ENCODE results near the gene INSYN1.
"Not testable (repeated sequence)": the region's sequence is repeated elsewhere in the genome, so short reads cannot be mapped to it uniquely, and the experiment has no call there.

The INSYN1 gene
- 0 to 0.12 reads per million in 2 experiments for total RNA-seq

DNA sequence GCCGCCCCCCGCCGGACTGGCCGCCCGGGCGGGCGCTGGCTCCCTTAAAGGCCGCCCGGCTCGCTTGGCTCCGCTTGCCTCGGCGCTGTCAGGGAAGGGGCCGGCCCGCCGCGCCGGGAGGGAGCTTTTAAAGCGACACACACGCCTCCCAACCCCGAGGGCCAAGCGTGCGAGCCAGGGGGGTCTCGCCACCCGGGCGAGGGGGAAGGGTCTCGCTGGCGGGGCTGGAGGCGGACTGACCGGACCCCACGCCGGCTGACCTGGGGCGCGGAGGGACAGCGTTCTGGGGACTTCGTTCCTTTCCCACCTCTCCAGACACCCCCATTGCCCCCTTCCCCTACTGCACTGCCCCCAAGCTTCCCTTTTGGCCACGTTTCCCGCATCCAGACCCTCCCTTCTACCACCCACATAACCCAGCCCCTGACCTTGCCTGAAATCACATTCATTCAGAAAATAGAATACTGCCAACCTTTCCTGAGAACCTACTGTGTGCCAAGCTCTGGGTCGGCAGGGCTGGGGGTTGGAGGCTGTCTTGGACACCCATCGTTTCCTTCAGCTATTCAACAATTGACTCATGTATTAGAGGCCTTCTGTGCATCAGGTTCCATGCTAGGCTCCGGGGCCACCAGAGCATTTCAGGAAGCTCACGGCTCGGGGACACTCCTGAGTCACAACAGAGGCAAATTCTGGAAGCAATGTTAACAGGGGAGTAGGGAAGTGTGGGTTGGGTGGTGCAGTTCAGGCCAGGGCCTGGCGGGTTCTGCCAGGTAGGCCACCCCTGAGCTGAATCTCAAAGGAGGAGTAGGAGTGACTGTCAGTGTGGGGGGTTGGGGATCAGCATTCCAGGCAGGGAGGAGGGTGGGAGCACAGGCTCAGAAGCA, at the start of gene INSYN1:
INSYN1 (minus strand) TSS at position 102 of the 881 bp plus-strand sequence. CDS start 2,221 bp downstream, outside the sequence.
- DNase-seq (ENCODE audit: low read depth): no peak

- no peak for DNase-seq (ENCODE audit: low read depth)
Measured at GRCh38 chr15:73802431-73803041, 49.4 kb upstream of the INSYN1 start.

- DNase-seq (ENCODE audit: low read depth): no peak
Measured at GRCh38 chr15:73800662-73801345, 47.7 kb upstream of the INSYN1 start.

- DNase-seq (ENCODE audit: low read depth): no peak
Measured at GRCh38 chr15:73799466-73799865, 46.3 kb upstream of the INSYN1 start.

GRCh38 chr15:73797366-73798158, 44.4 kb upstream of the INSYN1 start:
- no peak for DNase-seq (ENCODE audit: low read depth)

DNA sequence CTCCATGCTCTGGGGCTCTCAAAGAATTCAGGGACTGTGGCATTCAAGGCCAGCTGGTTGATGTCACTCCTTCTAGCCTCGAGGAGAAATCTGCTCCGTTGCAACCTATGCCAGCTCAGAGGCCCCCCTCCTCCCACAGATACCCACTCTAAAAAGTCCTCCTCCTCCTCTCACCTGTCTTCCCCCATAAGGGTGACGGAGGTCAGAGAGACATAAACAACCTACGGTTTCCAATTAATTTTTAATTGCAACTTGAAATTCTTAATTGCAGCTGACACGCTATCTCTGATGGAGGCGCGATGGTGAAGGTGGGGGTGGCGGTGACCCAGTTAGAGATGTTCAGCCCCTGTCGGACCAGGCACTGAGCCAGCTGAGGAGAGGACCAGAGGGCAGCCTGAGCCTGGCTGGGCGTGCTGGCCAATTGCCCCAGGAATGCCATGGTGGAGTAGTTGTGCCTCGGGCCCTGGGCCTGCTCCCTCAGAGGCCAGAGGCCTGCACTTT, 43.2 kb upstream of the INSYN1 start:
- DNase-seq (ENCODE audit: low read depth): no peak

GRCh38 chr15:73794443-73795133, 41.4 kb upstream of the INSYN1 start:
- DNase-seq (ENCODE audit: low read depth): no peak

- DNase-seq (ENCODE audit: low read depth): not testable (repeated sequence)
Measured at GRCh38 chr15:73792899-73793541, 39.9 kb upstream of the INSYN1 start.

DNA sequence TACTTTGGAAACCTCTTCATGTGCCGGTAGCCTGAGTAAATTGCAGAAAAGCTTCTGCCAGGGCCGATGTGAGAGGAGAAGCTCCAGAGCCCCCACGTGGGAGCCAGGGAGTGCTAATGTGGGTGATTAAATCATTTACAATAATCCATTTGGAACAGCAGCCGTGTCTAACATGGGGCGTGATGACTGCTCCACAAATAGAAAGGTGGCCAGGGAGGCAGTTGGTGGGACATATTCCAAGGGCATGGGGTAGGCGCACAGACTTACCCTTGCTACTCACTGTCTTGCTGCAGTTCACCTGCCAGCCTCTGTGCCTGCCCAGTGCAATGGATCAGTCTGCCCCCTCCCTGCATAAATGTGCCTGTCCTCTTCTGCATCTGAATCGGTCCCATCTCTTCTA, 39.3 kb upstream of the INSYN1 start:
- no peak for DNase-seq (ENCODE audit: low read depth)

DNA sequence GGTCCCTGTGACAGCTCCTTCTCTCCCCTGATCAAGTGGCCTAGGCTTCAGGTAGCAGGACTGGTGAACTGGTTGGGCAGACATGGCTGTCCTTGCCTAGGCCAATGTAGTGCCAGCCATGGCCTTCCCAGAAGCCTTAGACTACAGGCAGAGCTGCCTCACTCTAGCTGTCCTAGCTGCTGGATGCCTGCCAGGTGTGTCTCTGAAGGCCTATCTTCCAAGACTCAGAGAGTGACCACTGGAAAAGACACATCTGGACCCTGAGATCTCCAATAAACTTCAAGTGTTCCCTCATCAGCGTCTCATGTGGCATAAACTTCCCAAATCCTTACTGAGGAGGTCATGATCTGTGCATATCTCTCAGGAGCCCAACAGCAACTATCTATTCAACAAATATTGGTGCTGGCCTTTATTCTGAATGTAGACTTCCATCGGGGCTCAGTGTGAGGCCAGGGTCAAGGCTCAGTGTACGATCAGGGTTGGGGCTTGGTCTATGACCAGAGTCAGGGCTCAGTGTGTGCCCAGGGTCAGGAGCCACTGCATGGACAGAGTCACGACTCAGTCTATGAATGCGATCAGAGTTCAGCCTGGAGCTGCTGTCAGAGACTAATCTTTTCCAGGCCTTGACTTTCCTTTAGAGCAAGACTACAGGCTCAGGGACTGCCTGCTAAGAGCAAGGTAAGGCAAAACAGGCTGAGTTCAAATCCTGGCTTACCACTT, 36.5 kb upstream of the INSYN1 start:
- DNase-seq (ENCODE audit: low read depth): no peak

DNA sequence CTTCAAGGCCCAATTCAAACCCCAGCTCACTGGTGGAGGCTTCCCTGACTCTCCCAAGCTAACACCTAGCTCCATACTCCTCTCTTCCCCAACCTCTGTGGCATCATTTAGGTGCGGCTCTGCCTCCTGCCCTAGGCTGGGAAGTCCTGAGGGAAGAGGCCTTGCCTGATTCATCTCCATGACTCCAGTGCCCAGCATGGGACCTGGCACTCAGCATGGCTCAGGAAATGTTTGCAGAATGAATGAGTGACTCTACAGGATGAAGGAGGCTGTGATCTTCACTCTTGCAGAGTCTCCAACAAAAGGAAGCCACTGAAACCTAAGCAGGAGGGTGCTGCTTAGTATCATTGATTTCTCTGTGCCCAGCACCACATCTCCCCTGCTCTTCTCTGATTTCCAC, 34.5 kb upstream of the INSYN1 start:
- no peak for DNase-seq (ENCODE audit: low read depth)

GRCh38 chr15:73786538-73786937, 33.4 kb upstream of the INSYN1 start:
- no peak for DNase-seq (ENCODE audit: low read depth)

DNA sequence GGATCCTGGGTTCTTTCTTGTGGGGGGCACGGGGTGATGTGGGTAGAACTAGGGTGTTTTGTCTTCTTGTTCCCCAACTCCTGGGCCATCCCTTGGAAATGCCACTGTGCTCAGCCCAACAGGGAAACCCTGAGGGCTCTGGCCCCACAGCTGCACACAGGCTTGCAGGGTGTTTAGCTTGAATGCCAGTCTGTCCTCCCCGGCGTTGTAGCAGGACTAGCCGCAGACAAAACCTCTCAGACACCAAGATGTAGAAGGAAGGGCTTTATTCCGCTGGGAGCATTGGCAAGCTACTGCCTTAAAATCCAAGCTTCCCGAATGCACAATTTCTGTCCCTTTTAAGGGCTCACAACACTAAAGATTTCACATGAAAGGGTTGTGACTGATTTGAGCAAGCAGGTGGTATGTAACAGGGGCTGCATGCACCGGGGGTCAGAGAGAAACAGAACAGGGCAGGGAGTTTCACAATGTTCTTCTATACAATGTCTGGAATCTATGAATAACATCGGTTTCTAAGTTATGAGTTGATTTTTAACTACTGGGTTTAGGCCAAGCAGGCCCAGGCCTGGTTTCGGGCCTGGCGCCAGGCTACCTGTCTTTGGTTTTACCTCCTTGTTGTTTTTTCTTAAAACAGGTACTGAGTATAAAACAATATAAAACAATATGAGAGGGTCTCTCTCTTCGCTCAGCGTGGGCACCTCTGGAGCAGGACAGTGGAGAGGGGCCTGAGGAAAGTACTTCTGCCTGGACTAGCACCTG, 32.3 kb upstream of the INSYN1 start:
- DNase-seq (ENCODE audit: low read depth): not testable (repeated sequence)

DNA sequence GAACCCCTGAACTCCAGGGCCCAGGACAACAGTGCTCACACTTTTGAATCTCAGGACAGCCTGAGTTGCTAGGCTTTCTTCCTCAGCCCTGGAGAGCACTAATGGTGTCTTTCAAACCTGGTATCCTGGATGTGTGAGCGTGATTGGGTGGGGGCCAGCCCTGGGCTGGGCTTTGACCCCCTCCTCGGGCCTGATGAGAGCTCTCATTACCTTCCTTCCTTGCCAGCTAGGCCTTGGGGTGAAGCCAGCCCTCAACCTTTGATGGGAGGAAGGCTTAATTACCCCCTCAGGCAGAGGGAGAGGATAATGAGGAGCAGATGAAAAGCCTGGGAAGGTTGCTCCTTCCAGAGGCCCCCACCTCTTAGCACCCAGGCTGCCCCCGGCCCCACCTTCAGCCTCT, 31.1 kb upstream of the INSYN1 start:
- no peak for DNase-seq (ENCODE audit: low read depth)

DNA sequence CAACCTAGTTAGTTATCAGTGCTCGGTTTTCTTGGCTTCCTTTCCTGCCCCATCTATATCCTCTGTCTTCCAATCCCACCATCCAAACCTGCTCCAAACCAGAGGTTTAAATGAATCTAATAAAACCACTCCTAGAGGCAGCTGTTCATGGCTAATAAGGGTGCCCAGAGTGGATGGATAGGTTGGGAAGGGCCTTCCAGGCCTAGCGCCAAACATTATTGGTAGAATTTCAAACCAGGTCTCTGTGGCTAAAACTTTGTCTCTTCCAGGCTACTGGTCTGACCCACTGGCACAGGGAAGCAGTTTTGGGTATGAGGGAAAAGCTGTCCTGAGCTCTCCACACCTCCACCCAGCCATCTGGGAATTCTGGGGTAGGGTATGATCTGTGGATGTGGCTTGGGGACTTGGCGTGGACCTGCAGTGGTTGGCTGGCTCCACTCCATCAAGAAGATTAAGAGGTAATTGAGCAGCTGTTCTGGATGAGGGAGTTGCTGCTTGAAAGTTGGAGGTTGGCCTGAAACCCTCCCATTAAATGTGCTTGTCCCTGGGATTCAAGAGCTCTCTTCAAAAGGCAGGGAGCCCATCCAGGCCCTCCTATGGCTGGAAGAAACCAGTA, 29.3 kb upstream of the INSYN1 start:
- no peak for DNase-seq (ENCODE audit: low read depth)

DNA sequence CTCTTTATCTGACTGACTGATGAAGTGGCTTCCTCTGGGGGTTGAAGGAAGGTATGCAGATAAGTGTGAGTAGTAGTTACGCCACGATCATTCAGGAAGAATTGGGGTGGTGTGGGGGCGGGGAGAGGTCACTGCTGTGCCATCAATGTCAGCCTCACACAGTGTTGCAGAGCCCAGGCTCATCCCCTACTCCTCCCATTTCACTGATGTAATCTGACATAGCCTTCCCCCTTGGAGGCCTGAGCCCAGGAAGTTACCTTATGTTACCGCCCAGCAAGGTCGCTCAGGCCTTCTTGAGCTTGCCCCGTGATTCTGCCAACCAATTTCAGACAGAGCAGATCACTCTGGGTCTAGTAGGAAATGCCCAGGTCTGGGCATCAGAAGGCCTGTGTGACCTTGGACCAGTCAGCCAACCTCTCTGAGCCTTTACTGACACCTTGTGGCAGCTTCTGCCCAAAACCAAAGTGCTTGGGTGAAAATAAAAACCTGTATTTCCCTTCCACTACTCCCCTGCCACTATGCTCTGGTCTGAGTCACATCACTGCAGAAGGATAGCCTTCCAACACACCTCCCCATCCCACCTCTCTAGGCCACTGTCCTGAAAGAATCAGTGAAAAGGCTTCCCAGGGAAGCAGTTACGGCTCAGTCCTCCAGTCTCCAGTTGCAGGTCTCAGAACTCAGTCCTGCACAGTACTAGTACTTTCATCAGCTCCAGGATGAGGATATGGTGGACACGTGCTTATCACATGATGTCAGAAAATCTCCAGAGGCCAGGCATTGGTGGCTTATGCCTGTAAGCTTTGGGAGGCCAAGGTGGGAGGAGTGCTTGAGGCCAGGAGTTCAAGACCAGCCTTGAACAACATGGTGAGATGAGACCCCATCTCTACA, 28.1 kb upstream of the INSYN1 start:
- no peak for DNase-seq (ENCODE audit: low read depth)

DNA sequence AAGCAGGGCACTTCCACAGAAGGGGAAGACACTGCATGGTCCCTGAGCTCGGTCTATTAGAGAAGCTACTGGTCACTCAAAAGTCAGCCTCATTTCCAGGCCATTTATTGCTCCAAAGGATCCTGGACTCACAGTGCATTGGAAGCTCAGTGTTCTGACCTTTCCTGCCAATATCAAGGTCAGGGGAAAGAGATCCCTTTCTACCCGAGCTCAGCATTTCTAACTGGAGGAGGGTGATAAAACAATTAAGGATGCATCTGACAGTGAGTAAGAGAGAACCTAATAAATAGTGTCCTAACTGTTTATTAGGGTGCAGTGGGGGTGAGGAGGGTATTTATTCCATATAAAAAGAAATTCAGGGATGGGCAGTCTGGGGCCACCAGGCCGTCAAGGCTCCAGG, 26.8 kb upstream of the INSYN1 start:
- DNase-seq (ENCODE audit: low read depth): no peak

GRCh38 chr15:73777741-73778140, 24.6 kb upstream of the INSYN1 start:
- DNase-seq (ENCODE audit: low read depth): no peak

Data from T follicular helper cell (primary cell).